PC-3 (cell line): Measurements from ENCODE around the gene CCDC77.

ENCODE experiments used
- CTCF ChIP-seq: fragments of 300-600 bp; sonication (generic); conservative IDR thresholded peaks from 2 replicates; pipeline ENCODE4 v1.5.1; 2017; ENCODE audit warnings: antibody characterized with exemption, low read depth, mild to moderate bottlenecking, low read length
- EZH2 ChIP-seq: fragments of 300-600 bp; sonication (generic); IDR thresholded peaks from one replicate; pipeline ENCODE4 v1.6.1; 2017; ENCODE audit warnings: antibody characterized with exemption, mild to moderate bottlenecking, low read length; ENCODE audit not compliant: unreplicated experiment

DNA sequence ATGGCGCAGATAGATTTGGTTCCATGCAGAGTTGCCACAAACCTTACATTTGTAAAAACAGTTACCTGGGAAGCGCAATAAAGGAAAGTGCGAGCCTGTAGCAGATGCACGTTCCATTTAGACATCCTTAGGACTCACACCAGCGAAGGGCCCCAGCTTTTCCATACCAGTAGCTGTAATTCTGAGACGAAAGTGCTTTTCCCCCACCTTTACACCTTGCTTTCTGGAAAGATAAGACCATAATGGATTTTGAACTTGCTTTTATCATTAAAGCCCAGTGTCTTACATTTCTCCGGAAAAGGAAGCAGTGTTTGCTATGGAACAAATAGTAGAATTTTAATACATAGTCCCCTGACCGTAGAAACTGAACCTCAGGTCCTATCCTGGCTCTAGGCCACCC lies 616 bp upstream of the CCDC77 start:
- TF ChIP-seq CTCF (no peak), EZH2 (no peak)
